ENCODE data around the gene DLST.
A peak's percentile ranks its signal among the peaks of the same experiment; 100 is the strongest.

The DLST gene

DNA sequence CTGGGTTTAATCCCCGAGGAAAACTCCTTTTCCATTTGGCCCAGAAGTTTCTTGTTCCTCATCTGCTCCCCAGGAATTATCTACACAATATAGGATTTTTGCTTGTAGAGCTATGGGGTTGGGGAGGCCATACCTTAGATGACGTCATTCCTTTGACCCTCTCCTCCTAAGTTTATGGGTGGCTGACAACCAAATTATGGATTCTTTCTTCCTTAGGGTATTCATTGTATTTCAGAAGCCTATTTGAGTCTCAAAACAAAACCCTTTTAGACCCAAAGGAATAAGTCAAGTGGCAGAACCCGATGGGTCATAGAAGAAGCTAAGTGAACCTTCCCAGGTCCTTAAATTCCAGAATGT is 20.0 kb upstream of the DLST start:
- no peak for DNase-seq

DNA sequence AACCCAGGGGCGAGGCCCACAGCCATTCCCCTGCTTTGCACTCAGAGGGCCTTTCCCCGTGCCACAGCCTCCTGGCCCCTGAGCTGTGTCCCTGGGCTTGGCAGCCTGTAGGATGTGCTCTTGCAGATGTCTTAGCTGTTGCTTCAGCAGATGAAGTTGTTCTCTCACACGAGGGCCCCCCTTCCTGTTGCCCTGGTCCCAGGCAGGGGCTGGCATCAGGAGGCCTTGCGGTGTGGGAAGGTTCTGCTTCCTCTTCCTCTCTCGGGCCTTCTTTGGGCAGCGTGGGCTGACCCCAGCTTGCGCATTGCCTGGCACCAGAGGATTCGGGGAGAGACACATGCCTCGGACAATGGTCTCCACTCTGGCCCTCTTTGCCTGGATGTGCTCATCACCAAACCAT is 18.4 kb upstream of the DLST start:
- no peak for DNase-seq

DNA sequence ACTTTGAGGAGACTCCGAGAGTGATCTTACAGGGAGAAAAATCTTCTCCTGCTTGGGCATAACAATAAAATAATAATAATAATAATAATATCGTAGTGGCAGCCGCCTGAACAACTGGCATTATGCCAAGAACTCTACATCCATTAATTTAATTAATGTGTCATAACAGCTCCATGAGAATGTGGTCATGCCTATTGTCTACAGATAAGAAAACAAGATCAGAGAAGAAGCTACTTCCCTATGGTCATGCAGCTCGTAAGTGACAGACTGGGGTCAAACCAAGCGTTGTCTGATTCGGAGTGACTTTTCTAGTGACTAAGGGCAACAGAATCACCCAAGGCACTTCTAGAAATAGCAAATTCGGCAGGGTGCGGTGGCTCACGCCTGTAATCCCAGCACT is 17.5 kb upstream of the DLST start:
- DNase-seq, result no peak

DNA sequence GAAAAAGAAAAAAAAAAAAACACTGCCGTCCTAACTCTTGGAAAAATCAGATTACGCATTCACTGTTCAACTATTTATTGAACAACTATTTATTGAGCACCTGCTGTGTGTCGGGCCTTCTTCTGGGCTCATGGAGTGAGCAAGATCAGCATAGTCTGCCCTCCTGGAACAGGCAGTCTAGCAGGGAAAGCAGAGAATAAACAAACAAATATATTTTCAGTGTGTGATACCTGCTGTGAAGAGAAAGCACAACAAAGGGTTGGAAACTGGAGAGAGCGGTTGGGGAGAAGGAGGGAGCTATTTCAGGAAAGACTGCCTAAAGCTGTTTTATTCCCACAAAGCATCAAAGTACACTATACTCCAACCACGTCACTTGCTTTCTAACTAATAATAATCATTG is 16.6 kb upstream of the DLST start:
- DNase-seq, result no peak

DNA sequence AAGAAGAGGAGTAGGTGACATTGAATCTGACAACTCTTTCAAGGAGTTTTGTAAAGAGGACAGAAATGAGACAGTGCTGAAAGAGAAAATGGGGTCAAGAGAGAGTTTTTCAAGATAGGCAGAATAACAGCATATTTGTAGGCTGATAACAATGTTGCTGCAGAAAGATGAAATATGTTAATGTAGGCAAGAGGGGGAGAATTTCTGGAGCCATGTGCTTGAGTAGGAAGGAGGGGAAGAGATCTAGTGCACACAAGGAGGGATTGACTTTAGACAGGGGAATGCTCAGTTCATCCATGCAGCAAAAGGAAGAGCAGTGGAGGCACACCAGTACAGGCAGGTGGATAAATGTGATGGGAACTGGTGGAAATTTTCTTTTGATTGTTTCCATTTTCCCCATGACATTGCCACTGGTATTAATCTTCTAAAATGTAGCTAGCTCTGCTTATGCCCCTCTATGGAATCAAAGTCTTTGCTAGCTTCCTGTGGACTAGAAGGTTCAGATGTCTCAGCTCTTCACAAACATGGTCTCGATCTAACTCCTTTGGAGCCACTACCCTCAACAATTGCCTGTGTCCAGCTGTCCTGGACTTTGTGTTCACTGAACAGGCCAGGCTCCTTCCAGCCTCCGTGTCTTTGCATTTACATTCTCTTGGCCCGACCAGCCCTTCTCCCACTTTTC is 14.9 kb upstream of the DLST start:
- no peak for DNase-seq

DNA sequence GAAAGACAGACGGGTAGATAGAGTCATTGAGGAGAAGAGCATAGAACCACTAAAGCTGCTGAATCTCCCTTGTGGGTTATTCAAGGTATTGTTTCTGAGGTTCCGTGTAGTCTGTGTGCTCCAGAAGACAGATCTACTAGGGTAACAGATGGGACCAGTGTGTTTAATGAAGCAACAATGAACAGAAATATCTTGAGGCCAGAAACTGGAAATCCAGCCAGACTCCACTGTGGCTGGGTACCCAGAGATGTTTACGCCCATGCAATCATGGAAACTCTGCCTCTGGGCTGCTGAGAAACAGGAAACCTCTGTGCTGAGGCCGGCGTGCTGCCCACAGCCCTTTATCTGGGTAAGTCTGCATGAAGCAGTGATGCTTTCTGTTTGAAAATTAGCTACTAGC is 14.0 kb upstream of the DLST start:
- peak; percentile 41 to 61 for DNase-seq

DNA sequence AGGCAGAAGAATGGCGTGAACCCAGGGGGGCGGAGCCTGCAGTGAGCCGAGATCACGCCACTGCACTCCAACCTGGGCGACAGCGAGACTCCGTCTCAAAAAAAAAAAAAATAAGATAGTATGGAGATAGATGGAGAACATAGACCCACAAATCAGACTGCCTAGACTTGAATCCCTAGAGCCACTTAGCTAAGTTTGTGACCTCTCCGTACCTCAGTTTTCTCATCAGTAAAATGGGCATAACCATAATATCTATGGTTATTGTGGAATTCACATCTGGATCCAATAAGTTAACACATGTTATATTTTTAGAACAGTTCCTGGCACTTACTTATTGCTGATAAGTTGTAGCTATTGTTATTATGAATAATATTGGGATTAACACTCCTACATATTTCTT is 13.0 kb upstream of the DLST start:
- no peak for DNase-seq

DNA sequence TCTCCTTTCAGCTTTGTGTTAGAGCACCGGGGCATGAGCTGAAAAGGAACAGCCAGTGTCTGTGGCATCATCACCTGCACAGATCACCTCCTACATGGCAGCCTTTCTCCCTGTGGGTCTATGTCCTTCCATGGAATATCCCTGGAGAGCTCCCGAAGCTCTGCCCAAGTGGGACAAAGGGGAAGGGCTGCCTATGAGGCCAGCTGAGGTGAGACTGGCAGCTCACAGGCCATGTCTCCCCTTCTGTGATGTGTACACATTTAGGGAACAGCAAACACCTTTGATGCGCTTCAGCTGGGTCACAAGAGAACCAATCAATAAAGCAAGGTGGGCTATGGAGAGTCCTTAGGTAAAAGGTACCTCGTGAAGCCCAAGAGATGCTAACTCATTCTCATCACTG is 9.9 kb upstream of the DLST start:
- DNase-seq, result no peak

DNA sequence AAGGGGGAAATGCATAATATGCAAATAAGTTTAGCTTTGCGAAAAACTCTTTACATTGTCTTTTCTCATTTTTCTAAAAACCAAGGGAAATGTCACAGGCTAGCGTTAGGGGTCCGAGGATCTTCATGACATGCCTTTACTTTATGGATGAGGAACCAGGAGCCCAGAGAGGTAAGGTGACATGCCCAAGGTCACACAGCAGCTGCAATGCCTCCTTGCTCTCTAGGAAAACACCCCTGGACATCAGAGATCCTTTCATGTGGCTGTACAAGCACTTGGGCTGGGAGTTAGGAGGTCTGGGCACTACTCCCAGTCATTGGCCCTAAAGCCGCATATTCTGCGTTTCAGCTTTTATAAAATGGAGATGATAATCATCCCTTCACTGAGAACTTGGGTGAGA is 6.5 kb upstream of the DLST start:
- DNase-seq, result no peak

DNA sequence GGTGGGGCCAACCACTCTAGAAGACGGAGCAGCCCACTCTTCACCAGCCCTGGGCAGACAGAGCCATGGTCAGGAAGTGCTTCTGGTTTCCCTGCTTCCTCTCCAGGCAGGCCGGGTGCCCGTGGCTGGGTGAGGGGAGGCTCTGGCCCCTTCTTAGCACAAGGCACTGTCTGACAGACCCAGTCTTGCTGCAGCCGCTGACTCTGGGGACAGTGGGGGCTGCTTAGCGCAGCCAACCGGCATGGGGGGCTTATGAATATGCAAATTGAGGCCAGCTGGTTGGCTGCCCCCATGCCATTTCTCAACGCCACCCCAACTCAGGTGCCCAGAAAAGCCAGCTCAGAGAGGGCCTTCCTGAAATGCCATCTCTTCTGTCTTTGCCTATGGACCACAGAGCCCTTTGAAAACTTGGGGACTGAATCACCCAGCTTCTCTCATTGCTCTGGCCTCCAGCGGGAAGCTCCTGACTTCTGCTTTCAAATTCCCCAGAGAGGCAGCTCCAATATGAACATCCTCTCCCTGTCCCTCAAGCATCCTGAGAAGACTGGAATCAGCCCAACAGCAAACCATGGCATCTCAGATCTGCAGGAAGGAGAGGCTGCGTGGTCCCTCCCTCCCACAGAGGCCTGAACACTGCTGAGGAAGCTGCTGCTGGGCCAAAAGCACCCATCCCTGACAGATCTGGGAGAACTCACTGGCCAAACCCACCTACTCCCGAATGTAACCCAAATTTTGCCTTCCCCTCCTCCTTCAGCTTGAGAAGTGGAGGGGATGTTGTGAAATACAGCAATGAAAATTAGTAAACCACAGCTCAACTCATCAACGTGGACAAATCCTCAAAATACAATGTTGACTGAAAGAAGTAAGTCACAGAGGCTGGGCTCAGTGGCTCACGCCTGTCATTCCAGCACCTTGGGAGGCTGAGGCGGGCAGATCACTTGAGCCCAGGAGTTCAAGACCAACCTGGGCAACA is 5.5 kb upstream of the DLST start, which contains the start of gene PROX2:
TSS of gene PROX2 (minus strand) at position 205 of the 973 bp plus-strand sequence. CDS start 12,311 bp downstream, outside the sequence.
- DNase-seq, result peak in 1 of 2 donors; percentile 24

DNA sequence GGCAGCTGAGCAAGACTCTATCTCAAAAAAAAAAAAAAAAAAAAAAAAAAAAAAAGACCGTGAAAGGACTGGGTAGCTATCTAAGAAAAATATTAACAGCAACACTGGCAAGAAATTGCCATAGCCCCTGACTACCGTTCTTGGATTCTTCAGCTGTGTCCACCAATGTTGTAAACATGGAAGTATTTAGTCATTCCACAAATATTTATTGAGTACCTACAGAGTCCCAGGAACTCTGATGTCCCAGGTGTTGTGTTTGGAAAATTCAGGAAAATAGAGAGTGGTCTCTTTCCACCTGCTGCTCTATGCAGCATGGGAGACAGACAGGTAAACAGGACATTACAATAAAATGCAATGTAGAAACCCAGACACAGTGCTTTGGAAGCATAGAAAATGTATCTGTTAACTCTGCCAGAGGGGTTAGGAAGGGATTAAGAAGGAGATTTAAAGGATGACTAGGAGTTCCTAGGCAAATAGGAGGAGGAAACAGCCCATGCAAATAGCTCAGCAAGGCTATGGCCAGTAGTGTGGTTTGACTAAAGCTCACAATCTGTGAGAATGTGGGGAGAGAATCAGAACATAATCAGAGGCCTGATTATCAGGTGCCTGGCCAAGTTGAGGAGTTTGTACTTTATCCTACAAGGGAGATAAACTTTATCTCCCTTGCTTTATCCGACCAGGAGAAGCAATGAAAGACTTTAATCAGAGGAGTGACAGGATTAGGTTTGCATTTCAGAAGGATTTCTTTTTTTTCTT is 2.1 kb upstream of the DLST start:
- no peak for DNase-seq

DNA sequence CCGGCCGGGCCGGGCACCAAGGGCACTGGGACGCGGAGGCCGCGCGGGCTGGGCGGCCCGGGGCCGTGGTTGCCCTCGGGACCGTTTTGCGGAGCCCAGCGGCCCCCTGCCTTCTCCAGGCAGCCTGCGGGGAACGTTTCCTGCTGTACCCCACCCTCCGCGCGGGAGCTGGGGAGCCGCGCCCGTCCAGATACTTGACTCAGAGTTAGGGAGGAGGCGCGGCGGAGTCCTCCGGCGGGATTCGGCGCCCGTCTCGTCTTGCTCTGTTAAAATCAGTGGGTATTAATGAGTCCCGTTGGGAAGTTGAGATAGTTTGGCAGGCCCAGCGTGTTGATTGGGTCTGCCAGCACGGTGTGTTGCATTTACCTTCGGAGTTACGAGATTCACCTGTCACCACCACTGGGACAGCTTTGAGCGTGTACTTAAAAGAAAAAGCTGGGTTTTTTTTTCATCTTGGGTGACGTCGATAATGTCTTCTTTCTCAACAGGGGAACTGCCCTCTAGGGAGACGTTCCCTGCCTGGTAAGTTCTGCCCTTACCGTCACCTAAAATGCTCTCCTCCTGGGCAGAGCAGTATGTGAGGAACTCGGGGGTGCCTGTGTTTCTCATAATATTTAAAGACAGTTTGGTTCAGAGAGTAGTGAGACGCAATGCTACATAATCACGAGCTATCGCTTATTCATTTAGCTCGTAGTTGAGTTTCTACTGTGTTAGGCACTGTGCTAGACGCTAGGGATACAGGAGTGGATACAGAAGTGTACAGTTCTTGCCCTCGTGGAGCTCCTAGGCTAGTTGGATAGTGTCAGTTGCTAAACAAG is 596 bp downstream of the DLST start:
- DNase-seq, result peak; percentile 58 to 61

DNA sequence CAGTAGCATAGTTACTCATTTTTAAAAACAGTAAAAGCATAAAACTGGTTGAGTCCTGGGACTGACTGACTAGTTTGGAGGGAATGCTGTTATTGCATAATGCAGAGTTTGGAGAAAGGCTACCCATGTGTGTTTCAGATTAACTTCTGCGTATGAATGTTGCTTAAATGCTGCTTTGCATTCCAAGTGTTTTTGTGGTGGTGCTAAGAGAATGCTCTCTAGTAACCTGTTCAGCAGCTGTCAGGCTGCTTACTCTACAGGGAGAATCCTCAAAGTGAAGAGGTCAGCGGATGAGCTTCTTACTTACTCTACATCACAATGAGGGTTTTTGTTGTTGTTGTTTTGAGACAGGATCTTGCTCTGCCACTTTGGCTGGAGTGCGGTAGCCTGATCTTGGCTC is 4.3 kb downstream of the DLST start:
- no peak for DNase-seq

DNA sequence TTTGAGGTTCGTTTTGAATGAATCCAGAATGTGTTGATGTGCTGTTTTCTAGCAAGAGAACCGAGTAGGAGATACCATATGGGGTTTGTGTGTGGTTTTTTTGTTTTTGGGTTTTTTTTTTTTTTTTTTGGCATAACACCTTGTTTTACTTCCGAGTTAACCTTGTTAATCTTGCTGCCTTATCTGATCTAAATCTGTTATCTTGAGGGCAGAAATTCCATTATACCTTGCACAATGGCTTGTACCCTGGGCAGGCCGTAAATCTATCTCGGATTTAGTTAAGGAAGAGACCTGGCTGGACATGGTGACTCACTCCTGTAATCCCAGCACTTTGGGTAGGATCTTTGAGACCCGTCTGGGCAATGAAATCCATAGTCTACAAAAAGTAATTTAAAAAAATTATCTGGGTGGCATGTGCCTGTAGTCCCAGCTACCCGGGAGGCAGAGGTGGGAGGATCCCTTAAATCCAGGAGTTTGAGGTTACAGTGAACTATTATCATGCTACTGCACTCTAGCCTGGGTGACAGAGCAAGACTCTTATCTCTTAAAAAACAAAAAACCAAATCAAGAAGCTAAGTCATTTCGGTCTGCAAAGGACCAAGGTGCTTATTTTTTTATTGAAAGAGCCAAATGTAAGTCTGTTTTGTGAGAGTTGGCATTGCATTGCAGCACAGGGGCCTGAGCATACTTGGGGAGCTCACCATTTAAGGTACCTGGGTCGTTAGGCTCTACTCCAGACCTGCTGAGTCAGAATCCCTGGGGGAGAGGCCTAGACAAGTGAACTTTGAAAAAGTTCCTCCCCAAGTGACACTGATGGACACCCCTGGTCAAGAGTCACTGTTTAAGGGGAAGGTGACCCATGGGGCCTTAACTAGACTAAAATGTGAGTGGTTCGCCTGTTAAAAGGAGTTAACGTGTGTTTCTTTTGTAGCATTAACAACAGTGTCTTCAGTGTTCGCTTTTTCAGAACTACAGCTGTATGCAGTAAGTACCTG is 6.7 kb downstream of the DLST start:
- DNase-seq, result no peak

DNA sequence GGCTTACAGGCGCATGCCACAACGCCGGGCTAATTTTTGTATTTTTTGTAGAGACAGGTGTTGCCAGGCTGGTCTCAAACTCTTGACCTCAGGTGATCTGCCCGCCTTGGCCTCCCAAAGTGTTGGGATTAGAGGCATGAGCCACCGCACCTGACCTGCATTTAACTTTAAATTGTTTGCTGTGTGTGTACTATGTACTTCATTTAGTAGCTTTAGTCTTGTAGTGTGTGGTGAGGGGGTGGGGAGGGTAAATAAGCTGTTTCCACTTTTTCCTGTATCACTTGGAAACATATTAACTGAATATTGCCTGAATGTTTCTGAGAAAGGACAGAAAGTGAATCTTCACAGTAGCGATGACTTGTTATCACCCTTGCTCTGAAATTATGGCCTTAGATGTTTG is 8.5 kb downstream of the DLST start:
- DNase-seq, result no peak

DNA sequence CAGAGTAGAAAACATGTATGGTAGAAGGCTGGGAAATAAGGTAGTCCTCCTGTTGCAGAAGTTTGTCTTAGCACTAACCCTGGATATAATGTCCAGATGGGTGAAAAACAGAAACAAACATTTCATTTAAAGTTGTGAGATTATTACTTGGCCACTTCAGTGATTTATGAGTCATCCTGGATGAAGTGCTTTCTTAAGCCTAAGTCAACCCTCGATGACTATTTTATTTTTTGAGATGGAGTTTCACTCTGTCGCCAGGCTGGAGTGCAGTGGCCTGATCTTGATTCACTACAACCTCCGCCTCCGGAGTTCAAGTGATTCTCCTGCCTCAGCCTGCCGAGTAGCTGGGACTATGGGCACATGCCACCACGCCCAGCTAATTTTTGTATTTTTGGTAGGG is 10.2 kb downstream of the DLST start:
- DNase-seq, result no peak

DNA sequence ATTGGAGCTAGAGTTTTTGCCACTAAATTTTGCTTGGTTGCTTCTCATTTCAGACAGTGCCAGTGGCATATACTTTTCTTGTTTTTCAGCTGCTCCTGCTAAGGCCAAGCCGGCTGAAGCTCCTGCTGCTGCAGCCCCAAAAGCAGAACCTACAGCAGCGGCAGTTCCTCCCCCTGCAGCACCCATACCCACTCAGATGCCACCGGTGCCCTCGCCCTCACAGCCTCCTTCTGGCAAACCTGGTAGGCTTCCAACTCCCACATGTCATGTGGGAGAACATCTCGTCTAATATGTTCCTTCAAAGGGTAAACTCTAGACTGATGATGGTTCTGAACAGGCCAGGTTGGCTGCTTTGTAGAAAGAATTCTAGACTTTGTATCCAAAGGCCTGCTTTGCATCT is 11.0 kb downstream of the DLST start:
- no peak for DNase-seq

DNA sequence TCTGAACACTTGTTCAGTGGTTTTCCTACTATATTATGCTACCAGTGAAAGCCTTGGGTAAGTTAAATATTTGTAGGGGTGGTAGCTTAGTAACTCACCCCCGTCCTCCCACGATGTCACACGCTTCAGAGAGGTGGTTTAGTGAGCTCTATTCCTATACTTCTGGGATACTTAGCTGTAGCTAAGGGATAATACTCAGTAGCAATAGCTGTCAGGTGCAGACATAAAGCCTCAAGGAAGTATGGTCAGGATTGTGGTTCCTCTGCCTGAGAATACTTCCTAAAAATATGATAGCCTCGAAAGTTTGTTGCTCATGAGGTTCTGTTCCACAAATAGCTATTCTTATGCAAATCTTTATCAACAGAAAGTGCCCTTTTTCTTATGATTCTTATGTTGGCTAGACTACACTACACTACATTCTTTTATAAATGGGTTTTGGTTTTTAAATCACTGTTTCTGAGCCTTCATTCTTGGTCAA is 11.9 kb downstream of the DLST start:
- DNase-seq, result no peak

DNA sequence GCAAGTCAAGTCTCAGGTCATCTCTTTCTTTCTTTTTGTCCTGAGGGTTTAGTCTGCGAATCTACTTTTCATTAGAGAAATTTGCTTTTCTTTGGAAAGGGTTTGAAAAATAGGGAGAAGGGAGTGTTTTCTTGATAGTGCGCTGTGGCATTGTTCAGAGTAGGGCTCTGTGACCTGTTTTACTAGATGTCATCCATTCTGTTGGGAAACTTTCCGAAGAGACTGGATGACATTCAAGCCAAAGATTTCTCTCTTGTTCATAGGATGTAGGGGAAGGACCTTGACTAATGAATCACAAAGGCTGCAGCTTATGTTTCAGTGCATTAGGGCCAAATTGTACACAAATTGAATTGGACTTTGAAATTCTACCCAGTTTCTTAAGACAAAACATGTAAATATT is 14.7 kb downstream of the DLST start:
- DNase-seq, result no peak

DNA sequence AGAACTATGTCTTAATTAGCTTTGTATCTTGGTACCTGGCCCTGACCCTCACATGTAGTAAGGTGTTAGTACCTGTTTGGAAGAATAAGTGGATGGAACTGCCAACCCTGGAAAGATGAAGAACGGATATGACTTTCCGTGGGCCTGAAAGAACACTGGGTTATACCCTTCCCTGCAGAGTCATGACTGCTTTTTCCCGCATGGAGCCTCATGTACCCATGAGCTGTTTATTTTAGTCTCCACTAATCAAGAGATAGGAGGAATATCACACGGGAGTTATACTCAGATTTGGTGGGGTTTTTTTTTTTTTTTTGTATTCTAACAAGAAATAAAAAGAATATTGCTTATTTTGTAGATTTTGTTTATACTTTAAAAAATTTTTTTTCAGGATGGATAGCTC is 15.9 kb downstream of the DLST start:
- DNase-seq, result no peak

DNA sequence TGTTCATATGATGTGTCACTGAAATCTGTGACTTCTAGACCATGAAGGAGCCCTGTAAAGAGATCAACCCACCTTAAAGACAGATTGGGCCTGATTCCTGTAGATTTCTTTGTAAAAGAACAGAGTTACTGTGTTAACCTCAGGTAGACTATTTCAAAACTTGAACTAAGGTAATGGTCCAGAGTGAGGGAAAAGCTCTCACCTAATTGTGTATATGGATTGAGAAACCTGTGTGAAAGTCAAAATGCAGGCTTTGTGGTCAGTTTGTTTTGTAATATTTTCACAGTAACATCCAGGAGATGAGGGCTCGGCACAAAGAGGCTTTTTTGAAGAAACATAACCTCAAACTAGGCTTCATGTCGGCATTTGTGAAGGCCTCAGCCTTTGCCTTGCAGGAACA is 16.4 kb downstream of the DLST start:
- DNase-seq, result no peak

All from stimulated activated CD4-positive, alpha-beta T cell treated with anti-CD3 and anti-CD28 coated beads, Interleukin-2, amount 100 ng/mL, for 24 hours (primary cell).